SKM-1 treated with dmso at 0.1 percent for 144 hours (cell line): ENCODE results near the gene MRM1.

Experiments
- DNase-seq: peaks from one replicate; lab custom pipeline; 2025; ENCODE audit not compliant: unreplicated experiment; lab: John Stamatoyannopoulos, UW

MRM1 gene

DNA sequence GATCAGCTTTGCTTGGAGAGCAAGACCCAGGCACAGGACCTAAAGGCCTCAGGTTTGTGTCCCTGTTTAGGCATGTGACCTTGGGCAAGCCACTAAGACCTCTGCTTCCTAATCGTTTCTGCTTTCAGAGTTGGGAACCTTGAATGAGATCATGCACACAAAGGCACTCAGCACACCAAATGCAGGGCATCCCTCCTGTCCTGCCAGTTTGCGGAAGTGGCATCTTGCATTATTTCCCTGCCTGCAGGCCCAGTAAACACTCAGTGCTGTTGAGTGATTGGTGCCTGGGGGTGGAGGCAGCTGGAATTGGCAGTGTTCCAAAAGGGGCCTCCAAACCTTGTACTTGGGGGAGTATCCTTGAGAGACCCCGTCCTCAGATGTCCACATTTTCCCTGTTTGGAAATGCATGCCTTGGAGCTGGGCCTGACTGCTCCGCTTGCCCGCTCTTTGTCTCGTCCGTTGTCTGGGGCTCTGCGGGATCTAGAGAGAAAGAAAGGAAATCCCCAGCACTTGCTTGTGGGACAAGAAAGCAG, 28.7 kb downstream of the MRM1 start:
- DNase-seq = no peak

DNA sequence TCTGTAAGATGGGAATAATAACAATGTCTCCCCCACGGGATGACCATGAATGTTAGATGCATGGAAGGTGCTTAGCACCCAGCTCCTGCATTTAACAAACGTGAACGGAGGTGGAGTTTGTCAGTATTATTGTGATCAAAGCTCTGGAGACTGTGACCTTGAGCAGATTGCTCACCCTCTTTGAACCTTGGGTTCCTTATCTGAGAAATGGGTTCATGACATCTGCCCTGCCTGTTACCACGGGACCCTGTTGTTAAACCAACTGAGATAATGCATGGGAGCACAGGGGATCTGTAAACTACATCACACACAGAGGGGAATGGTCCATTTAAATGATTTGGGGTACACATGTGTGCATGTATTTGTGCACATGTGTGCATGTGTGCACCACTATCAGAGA, 29.6 kb downstream of the MRM1 start:
- no peak for DNase-seq

DNA sequence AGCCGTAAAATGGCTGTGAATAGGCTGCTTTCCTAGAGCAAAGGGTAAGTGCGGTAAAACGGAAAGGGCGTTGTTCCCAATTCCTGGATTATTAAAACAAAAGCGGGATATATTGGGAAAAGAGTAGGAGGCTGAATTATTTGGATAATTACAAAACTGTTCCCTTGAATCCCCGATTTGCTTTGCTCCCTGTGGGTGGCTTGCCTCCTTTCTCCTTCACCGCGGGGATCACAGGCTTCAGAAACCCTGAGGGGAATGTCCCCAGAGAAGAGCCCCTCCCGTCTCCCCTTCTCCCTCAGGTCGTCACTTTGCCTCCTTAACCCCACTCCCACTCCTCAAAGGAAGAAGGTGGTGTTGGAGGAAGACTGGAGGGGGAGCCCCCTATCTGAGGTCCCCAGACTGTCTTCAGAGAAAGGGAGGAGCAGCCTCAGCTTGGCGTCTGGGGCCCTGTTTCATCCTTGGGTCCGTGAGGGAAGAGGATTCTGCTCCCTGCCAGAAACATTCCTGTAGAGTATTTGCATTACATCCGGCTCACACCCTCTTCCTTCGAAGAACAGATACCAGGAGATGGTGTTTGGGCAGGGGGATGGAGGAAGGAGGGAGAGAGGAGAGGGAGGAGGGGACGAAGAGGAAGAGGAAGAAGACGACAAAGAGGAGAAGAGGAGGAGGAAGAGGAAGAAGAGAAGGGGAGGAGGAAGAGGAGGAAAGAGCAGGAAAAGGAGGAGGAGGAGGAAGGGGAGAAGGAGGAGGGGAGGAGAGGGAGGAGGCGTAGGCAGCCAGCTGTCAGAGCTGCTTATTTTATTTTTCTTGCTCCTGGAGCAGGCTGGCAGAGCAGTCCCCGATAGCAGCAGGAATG, 31.8 kb downstream of the MRM1 start:
- no peak for DNase-seq

DNA sequence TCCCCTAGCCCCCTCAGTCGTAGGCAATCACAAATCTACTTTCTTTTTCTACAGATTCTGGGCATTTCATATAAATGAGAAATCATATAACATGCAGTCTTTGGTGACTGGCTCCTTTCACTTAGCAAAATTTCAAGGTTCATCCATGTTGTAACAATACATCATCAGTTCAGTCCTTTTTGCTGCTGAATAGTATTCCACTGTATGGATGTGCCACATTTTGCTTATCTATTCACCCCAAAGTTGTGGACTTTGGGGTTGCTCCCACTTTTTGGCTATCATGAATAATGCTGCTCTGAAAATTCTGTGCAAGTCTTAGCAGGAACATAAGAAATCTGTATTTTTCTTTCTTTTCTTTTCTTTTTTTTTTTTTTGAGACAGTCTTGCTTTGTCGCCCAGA, 39.0 kb downstream of the MRM1 start:
- DNase-seq = no peak

DNA sequence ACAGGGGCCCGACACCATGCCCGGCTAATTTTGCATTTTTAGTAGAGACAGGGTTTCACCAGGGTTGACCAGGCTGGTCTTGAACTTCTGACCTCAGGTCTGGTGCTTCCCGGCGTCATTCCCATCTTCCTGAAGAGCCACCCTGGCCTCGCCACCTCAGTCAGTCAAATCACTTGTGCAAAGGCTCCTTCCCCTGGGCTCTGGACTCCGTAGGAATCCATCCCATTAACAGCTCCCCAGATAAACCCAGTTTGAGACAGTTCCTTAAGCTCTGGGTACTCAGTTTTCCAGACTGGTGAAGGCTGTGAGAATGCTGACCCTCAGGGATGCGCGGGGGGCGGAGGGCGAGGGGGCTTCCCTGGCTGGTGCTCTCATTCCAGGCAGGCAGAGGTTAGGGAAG, 39.5 kb downstream of the MRM1 start:
- no peak for DNase-seq

DNA sequence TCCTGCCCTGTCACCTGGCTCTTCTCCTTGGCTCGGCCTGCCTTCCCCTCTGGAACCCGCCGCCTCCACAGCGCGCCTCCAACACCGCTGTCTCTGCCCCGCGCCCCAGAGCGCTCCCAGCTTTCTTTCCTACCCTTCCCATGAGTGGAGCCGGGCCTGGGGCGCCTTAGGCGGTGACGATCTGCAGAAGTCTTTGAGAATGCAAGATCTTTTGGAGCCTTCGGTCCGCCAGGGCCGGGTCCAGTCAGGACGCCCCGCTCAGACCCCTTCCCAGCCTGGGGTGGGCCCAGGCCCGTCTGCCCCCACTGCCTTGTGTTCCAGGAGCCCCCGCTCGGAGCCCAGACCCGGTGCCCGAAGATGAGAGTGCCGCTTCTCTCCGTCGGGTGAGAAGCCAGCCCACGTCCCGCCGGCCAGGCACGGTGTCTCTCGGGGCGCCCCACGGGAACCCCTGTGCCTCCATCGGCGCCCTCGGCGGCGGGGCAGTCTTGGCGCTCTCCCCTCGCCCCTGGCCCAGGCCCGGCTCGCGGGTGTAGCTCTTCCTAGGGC, 40.0 kb downstream of the MRM1 start:
- DNase-seq = no peak

DNA sequence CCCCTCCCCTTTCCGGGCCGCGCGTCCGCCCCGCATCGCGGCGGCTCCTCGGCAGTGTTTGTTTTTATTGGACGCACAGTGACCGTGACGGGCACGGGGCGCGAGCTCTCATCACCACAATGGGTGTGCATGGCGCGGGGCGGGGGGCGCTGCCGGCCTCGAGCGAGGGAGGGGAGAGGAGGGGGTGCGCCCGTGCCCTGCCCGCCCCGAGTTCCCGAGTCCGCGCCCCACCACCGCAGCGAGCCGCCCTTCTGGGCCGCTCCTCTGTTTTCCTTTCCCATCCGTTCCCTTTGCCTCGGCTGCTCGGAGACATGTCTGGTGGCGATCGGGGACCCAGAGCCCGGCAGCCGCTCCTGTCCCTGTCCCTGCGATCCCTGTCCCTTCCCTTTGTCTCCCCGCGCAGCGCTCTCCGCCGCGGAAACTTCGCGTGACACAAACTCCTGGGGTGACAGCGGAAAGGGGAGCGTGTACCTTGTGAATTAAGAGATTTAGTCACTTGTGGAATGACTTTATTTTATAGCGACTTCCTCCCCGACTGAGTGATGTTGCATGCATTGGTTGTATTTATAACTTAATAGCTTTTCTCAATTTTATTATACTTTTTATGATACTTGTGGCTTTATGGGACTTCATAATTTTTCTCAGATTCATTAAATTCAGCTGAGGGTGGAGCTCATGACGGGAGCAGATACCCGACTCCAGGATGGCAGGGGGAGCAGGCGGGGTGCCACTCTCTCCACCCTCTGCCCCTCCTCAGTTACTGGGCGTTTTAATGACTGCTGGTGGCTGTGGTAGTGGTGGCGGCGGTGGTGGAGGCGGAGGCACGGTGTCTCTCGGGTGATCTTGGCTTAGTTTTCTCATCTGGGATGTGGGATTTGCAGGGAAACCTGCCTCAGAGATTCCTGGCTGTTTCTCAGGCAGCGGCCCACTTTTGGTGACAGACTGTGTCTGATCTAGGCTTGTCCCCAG, 40.8 kb downstream of the MRM1 start:
- no peak for DNase-seq

DNA sequence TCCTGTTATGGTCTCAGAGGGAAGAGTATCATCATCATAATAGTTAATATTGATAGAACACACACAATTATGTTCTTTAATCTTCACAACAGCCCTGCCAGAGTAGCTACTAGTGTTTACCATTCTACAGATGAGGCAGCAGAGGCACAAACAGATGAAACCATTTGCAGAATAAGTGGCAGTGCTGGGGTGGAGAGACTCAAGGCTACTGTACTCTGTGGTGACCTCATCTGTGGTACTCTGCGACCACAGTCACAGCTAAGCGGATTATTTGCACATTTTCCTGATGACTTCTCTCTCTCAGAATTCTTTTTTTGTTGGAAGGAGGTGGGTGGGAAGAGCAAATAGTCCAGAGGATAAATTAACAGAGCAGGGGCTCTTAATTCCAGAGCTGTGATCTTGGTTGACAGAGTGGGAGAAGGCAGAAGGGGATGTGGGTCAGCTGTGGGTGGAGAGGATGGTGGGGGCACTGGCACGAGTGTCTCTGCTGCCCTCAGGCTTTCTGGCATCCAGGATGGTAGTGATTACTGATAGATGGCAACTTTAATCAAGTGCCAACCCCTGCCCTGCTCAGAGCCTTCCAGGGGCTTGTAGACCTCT, 41.8 kb downstream of the MRM1 start:
- no peak for DNase-seq

DNA sequence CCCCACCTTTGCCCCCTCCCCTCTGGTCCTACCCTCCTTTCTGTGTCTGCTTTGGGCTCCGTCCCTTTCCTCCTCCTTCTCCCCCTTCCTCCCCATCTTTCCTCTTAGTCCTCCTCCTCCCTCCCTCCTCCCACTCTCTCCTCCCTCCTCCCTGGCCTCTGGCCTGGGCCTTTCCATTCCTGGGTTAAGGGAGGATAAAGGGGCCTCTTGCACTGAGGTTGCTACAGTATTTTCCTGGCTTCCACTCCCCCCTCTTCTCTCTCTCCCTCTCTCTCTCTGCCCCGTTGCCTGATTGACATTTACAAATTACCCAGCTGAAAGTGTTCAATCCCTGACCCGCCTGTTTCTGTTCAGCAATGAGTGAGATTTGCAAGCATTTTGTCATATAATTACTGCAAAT, 44.0 kb downstream of the MRM1 start:
- no peak for DNase-seq

DNA sequence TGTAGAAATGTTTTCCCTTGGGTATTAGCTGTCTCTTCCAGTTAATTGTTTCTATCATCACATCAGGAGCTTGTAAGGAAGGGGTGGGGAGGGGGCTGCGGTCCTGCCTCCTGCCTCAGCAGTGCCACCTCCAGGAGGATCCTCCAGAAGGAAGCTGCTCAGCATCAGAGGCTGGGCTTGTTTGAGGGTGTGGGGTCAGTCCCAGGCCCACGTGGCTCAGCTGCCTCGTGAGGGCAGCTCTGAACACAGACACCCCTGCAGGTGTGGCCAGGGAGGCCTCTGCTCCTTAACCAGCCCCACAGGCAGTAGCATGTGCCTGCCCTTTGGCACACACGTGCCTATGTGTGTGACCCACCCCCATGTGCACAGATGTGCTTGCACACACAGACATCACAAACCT, 46.3 kb downstream of the MRM1 start:
- DNase-seq = no peak

DNA sequence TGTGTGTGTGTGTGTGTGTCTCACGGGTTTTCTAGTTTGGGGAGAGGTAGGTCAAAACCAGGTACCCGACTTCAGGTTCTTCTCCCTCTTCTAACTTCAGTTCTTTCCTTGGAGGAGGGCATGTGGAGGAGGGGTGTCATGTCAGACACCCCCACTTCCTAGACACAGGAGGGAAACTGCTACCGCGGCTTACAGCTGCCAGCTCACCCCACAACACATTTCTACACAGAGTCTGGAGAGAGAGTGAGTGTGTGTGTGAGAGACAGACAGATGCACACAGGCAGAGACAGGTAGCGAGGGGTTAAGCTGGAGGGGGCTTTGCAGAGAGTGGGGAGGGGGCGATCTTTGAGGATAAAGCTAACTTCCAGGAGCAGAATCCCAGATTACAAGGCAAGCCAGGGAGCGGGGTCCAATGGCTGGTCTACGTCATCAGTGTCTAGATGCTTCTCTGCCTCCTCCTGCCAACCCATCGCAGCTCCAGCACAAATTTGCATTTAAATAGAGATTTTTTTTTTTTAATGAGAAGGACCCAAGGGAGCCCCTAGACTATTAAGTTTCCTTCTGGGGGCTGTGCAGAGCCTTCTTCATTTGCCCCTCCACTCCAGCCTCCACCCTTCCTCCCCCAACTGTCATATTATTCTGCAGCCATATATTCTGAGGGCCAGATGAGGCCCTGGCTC, 48.9 kb downstream of the MRM1 start:
- DNase-seq = no peak

DNA sequence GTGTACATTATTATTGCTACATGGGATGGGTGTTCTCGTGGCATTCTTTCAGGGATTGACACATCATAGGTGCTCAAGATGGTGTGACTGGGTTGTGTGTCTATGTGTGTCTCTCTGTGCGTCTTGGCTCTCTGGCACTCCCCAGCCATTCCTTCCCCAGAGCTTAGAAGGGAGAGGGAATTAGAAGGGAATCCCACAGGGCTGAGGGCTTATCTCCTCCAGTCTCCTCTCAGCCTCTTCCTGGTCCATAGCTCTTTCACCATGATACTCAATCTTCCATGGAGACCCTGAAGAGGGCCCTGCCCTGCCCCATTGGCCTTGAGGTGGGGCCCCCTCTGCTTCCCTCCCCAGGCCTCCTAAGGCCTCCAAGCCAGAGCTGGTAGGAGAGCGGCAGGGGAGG, 52.0 kb downstream of the MRM1 start:
- no peak for DNase-seq

DNA sequence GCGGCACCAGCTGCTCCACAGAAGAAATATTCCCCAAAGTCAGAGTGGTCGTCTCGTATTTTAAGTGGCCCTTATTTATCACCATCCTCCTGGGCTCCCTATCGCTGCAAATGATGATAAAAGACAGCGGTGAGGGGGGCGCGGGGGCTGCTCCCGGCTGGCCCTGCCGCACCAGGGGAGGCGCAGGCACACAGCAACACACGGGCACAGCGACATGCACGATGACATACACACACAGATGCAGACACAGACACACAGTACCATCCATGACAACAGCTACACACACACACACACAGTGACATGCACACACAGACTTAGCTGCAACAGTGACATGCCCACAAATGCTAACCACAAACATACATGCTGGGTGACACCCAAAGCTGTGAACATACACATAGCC, 52.5 kb downstream of the MRM1 start:
- DNase-seq = no peak

DNA sequence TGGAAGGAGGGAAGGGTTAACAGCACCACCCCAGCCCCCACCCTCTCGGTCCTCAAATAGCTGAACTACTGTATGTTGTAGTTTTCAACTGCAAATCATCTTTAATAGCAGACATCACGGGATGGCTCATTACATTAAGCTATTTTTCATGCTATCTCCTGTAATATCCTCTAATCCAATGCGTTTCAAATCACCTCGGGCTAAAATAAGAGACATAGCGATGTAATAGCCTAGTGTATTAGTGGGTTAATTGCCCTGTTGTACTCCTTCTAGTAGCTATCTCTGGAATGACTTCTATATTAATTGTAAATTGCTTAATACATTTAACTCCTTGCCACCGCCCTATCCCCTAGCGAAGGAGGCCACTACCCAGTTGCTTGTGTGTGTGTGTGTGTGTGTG, 54.3 kb downstream of the MRM1 start:
- DNase-seq = no peak

DNA sequence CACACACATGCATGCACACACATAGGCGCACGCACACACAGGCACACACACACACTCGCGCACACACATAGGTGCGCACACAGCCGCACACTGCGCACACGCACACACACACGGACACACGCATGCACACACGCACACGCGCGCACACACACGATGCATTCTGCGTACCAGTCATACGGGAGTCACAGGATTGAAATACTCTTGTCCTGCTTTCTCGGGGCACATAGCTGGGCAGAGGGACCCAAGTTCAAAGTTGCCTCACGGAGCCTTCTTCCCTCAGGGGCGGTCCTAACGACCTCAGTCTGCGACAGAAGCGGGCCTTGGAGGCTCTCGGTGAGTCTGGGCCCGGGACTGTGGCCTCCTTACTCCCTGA, 56.0 kb downstream of the MRM1 start:
- DNase-seq = no peak

DNA sequence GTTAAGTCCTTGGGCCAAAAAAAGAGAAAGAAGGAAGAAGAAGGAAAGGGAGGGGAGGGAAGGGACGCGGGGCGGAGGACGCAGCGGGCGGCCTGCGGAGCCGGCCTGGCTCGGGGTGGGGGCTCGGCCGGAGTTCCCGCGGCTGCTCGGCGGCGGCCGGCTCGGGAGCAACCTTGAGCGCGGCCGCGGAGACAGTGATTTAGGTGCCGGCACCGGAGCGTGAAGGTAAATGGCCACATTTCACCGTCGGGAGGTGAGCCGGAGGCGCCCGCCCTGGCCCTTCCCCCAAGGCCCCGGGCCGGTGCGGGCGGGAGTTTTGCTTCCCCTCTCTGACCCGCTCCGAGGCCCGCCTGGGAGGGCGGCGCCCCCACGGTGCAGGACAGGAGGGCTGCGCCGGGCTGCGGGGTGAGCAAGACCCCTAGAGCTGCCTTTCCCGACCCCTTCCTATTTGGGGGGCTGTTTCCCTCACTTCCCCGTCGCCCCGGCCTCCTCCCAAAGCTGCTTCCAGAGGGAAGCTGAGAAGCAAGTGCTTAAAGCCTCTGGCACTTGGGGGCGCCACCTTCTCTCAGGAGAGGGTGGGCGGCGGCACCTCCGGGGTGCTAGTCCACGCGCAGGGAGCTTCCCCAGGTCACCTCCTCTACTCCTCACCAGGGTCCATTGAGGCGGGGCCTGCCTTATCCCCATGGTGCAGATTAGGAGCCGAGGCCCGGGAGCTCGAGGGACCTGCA, 56.5 kb downstream of the MRM1 start:
- DNase-seq = no peak
